H1 (cell line): Measurements from ENCODE around the gene LCMT1. TPM values are rescaled to one million over a fixed set of nuclear protein-coding genes. Genes with fewer than 3 reads are reported as not detected.

Experiments
- JUN ChIP-seq: IDR thresholded peaks from 2 replicates; pipeline ENCODE4 v1.6.1; 2011; ENCODE audit warnings: low read depth, mild to moderate bottlenecking, improper control_type of control experiment, low read length
- SIN3A ChIP-seq, 2 experiments: IDR thresholded peaks in 1 of 2; conservative IDR thresholded peaks in 1 of 2; 2 replicates each; pipeline ENCODE4 v1.6.1; 2011 to 2012; ENCODE audit warnings: low read length in 2 of 2, improper control_type of control experiment in 1 of 2, low read depth in 1 of 2, mild to moderate bottlenecking in 1 of 2
- TAF7 ChIP-seq: optimal IDR thresholded peaks from 2 replicates; pipeline ENCODE3; 2011; ENCODE audit warnings: low read depth, mild to moderate bottlenecking, inconsistent platforms, low read length, moderate library complexity, borderline replicate concordance
- polyA plus RNA-seq, 7 experiments: library from polyadenylated mRNA; depleted of rRNA in 3 of 7; stranded (reverse) in 5 of 7; unstranded in 2 of 7; fragments of >200 nt in 5 of 7; fragments of 200-250 nt in 2 of 7; gene quantifications; 1 replicate in 5 of 7; 2 replicates in 1 of 7; 4 replicates in 1 of 7; pipeline versions ENCODE4 v1.2.1 to v1.2.3, GENCODE V29; 2011 to 2013; ENCODE audit warnings: missing spikeins in 2 of 7, mixed read lengths in 2 of 7
- total RNA-seq: library from RNA; stranded (reverse); fragmentation: NEBNext Ultra II Directional; extraction: Animal tissue kit (Norgen Biotek cat#: 25700); gene quantifications from 2 replicates; pipeline ENCODE4 v1.2.1, GENCODE V29; 2021
- TF ChIP-seq, protein P1 (sequence below): IDR thresholded peaks from 2 replicates; pipeline ENCODE4 v1.6.1; 2011; ENCODE audit warnings: low read depth, mild to moderate bottlenecking, low read length; ENCODE audit not compliant: insufficient read depth
- TF ChIP-seq, protein P2 (sequence below): IDR thresholded peaks from 2 replicates; pipeline ENCODE4 v1.6.1; 2011; ENCODE audit warnings: low read length, improper control_type of control experiment

LCMT1 gene
- total and polyA plus RNA-seq, 2 of the 8 experiments (the other 6 are each of a cell fraction or from before 2014, with no cell fraction given) = 61.0 to 80.8 TPM

GRCh38 chr16:25110387-25110947 is 1.1 kb upstream of the LCMT1 start (continued):
- TF ChIP-seq, protein P1, sequence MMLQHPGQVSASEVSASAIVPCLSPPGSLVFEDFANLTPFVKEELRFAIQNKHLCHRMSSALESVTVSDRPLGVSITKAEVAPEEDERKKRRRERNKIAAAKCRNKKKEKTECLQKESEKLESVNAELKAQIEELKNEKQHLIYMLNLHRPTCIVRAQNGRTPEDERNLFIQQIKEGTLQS = no peak
- no peak for TF ChIP-seq SIN3A (conservative IDR thresholded peaks at IDR 0.05 in 1 of 2, IDR thresholded peaks at IDR 0.05 in 1 of 2; ENCODE audit: low read depth in 1 of 2, low read length in 2 of 2)
- TF ChIP-seq TAF7 = no peak
- TF ChIP-seq, protein P2, sequence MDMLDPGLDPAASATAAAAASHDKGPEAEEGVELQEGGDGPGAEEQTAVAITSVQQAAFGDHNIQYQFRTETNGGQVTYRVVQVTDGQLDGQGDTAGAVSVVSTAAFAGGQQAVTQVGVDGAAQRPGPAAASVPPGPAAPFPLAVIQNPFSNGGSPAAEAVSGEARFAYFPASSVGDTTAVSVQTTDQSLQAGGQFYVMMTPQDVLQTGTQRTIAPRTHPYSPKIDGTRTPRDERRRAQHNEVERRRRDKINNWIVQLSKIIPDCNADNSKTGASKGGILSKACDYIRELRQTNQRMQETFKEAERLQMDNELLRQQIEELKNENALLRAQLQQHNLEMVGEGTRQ = no peak
- TF ChIP-seq JUN = no peak
